H1 (cell line): ENCODE data around the gene RAD50. TPM values are rescaled to one million over a fixed set of nuclear protein-coding genes. Genes with fewer than 3 reads are reported as not detected.

Source experiments
- CTCF ChIA-PET: fragments of 300-600 bp; sonication (Branson Sonifier 250); formaldehyde crosslinking; loops from one replicate; lab custom pipeline; 2021; ENCODE audit not compliant: partially characterized antibody; lab: Charles Lee
- POLR2A ChIA-PET: fragments of 300-600 bp; sonication (Branson Sonifier 250); formaldehyde crosslinking; loops from one replicate; lab custom pipeline; 2021; ENCODE audit warnings: inconsistent platforms; ENCODE audit not compliant: partially characterized antibody; lab: Charles Lee
- DNase-seq, 2 experiments: peaks; one replicate each; pipeline versions ENCODE4 v3.0.0 to v3.0.0-alpha.2; 2010 to 2022; ENCODE audit warnings: low spot score in 2 of 2, low read depth in 1 of 2, mixed read lengths in 1 of 2
- FAIRE-seq: peaks from 2 replicates; lab custom pipeline; 2011; peaks lifted over from hg19 to GRCh38; lab: Jason Lieb, UNC
- H2AFZ ChIP-seq: 2 replicates; pipeline ENCODE4 v1.8.1; 2012; ENCODE audit warnings: low read length, inconsistent platforms
- H2AK5ac ChIP-seq: 2 replicates; pipeline ENCODE4 v1.6.1; 2013; ENCODE audit warnings: low read depth, low read length
- H2BK120ac ChIP-seq: replicated peaks from 2 replicates; pipeline ENCODE3; 2013; ENCODE audit warnings: low read depth, low read length, inconsistent platforms
- H2BK12ac ChIP-seq: 2 replicates; pipeline ENCODE4 v1.6.1; 2013; ENCODE audit warnings: low read depth, low read length
- H2BK15ac ChIP-seq: 2 replicates; pipeline ENCODE4 v1.6.1; 2013; ENCODE audit warnings: low read length
- H2BK20ac ChIP-seq: 2 replicates; pipeline ENCODE4 v1.6.1; 2013; ENCODE audit warnings: low read length
- H2BK5ac ChIP-seq: 2 replicates; pipeline ENCODE4 v1.6.1; 2013; ENCODE audit warnings: low read depth, low read length
- H3K14ac ChIP-seq: 2 replicates; pipeline ENCODE4 v1.6.1; 2013; ENCODE audit warnings: inconsistent platforms; ENCODE audit not compliant: insufficient read length
- H3K18ac ChIP-seq: 2 replicates; pipeline ENCODE4 v1.6.1; 2013; ENCODE audit warnings: low read length; ENCODE audit errors: extremely low read depth
- H3K23ac ChIP-seq: 2 replicates; pipeline ENCODE4 v1.6.1; 2013; ENCODE audit warnings: inconsistent platforms; ENCODE audit not compliant: insufficient read length
- H3K23me2 ChIP-seq: 2 replicates; pipeline ENCODE4 v1.6.1; 2013; ENCODE audit warnings: low read depth, low read length
- H3K27ac ChIP-seq: 2 replicates; pipeline ENCODE4 v1.6.1; 2011; ENCODE audit warnings: low read depth, low read length, inconsistent platforms
- H3K27me3 ChIP-seq, 4 experiments: replicated peaks in 1 of 4; 1 replicate in 1 of 4; 2 replicates in 3 of 4; pipeline versions ENCODE4 v1.6.1 to v1.8.1; 2011 to 2013; ENCODE audit warnings: low read length in 3 of 4, mild to moderate bottlenecking in 3 of 4, inconsistent platforms in 2 of 4, mixed read lengths in 2 of 4, moderate library complexity in 1 of 4; ENCODE audit not compliant: control insufficient read depth in 3 of 4, insufficient read depth in 3 of 4; ENCODE audit errors: extremely low read depth in 1 of 4
- H3K36me3 ChIP-seq, 4 experiments: 2 replicates each; pipeline versions ENCODE4 v1.6.1 to v1.8.1; 2011 to 2013; ENCODE audit warnings: mild to moderate bottlenecking in 4 of 4, low read length in 3 of 4, moderate library complexity in 2 of 4, control low read depth in 1 of 4, inconsistent platforms in 1 of 4; ENCODE audit not compliant: insufficient read depth in 4 of 4, control insufficient read depth in 2 of 4
- H3K4ac ChIP-seq: replicated peaks from 2 replicates; pipeline ENCODE3; 2013; ENCODE audit warnings: low read length, low read depth, mixed read lengths, inconsistent platforms; ENCODE audit not compliant: insufficient read length
- H3K4me1 ChIP-seq, 4 experiments: replicated peaks in 1 of 4; 1 replicate in 1 of 4; 2 replicates in 3 of 4; pipeline versions ENCODE4 v1.6.1 to v1.8.1; 2011 to 2013; ENCODE audit warnings: low read length in 3 of 4, inconsistent platforms in 2 of 4, mixed read lengths in 1 of 4; ENCODE audit not compliant: insufficient read depth in 4 of 4, control insufficient read depth in 3 of 4
- H3K4me2 ChIP-seq, 2 experiments: 2 replicates each; pipeline versions ENCODE4 v1.6.1 to v1.8.1; 2011 to 2013; ENCODE audit warnings: low read depth in 2 of 2, low read length in 2 of 2, control low read depth in 1 of 2, inconsistent platforms in 1 of 2, mild to moderate bottlenecking in 1 of 2; ENCODE audit not compliant: insufficient read depth in 1 of 2
- H3K4me3 ChIP-seq, 4 experiments: fragments of 200-600, 300-600 bp in 1 of 4; sonication (generic), shearing (Covaris generic), sonication (Bioruptor Twin) in 1 of 4; 2 replicates each; pipeline versions ENCODE4 v1.5.1 to v1.8.1; 2011 to 2016; ENCODE audit warnings: low read length in 4 of 4, low read depth in 3 of 4, control low read depth in 2 of 4, inconsistent platforms in 2 of 4, mild to moderate bottlenecking in 2 of 4, mixed read lengths in 1 of 4, moderate library complexity in 1 of 4; ENCODE audit not compliant: insufficient read depth in 2 of 4; ENCODE audit errors: extremely low read depth in 1 of 4
- H3K56ac ChIP-seq: replicated peaks from 2 replicates; pipeline ENCODE3; 2013; ENCODE audit warnings: low read depth, mild to moderate bottlenecking, mixed read lengths, low read length, inconsistent platforms; ENCODE audit not compliant: insufficient read length
- H3K79me1 ChIP-seq: 2 replicates; pipeline ENCODE4 v1.6.1; 2013; ENCODE audit warnings: low read depth, low read length, control low read depth
- H3K79me2 ChIP-seq, 2 experiments: 2 replicates each; pipeline versions ENCODE4 v1.6.1 to v1.8.1; 2012 to 2013; ENCODE audit warnings: low read length in 2 of 2, mild to moderate bottlenecking in 2 of 2, inconsistent platforms in 1 of 2; ENCODE audit not compliant: insufficient read depth in 2 of 2, control insufficient read depth in 1 of 2
- H3K9ac ChIP-seq, 4 experiments: replicated peaks in 1 of 4; 1 replicate in 1 of 4; 2 replicates in 3 of 4; pipeline versions ENCODE4 v1.6.1 to v1.8.1; 2011 to 2013; ENCODE audit warnings: low read depth in 3 of 4, low read length in 3 of 4, control low read depth in 2 of 4, mild to moderate bottlenecking in 2 of 4, moderate library complexity in 2 of 4, inconsistent platforms in 1 of 4; ENCODE audit errors: extremely low read depth in 1 of 4
- H3K9me3 ChIP-seq, 2 experiments: 2 replicates each; pipeline versions ENCODE4 v1.6.1 to v1.8.1; 2012 to 2013; ENCODE audit warnings: mild to moderate bottlenecking in 2 of 2, moderate library complexity in 2 of 2, control low read depth in 1 of 2, inconsistent platforms in 1 of 2, low read depth in 1 of 2, low read length in 1 of 2, mixed read lengths in 1 of 2; ENCODE audit not compliant: insufficient read depth in 2 of 2
- H4K20me1 ChIP-seq, 2 experiments: replicated peaks in 1 of 2; 2 replicates each; pipeline versions ENCODE3 to v1.8.1; 2011 to 2013; ENCODE audit warnings: inconsistent platforms in 2 of 2, low read length in 2 of 2, mild to moderate bottlenecking in 1 of 2; ENCODE audit not compliant: insufficient read depth in 2 of 2, control insufficient read depth in 1 of 2
- H4K5ac ChIP-seq: 2 replicates; pipeline ENCODE4 v1.6.1; 2013; ENCODE audit warnings: low read length, low read depth, mixed read lengths, inconsistent platforms; ENCODE audit not compliant: insufficient read length
- H4K8ac ChIP-seq: 2 replicates; pipeline ENCODE4 v1.8.0; 2013; ENCODE audit warnings: mild to moderate bottlenecking, moderate library complexity, low read length, inconsistent platforms; ENCODE audit not compliant: insufficient read depth; ENCODE audit errors: extremely low read depth
- H4K91ac ChIP-seq: replicated peaks from 2 replicates; pipeline ENCODE3; 2013; ENCODE audit warnings: low read length, mixed read lengths, inconsistent platforms; ENCODE audit not compliant: insufficient read length
- BCL11A ChIP-seq, 2 experiments: IDR thresholded peaks; one replicate each; pipeline ENCODE4 v1.6.1; 2011; ENCODE audit warnings: low read depth in 2 of 2, low read length in 2 of 2, mild to moderate bottlenecking in 2 of 2
- BRCA1 ChIP-seq: IDR thresholded peaks from 2 replicates; pipeline ENCODE4 v1.6.1; 2012; ENCODE audit warnings: low read depth, low read length, improper control_type of control experiment
- HDAC2 ChIP-seq, 2 experiments: fragments of 300-600 bp in 1 of 2; sonication (generic) in 1 of 2; IDR thresholded peaks; 2 replicates each; pipeline ENCODE4 v1.6.1; 2011 to 2012; ENCODE audit warnings: low read depth in 2 of 2, low read length in 2 of 2, mild to moderate bottlenecking in 2 of 2, moderate library complexity in 2 of 2, borderline replicate concordance in 1 of 2, inconsistent platforms in 1 of 2
- JUN ChIP-seq: IDR thresholded peaks from 2 replicates; pipeline ENCODE4 v1.6.1; 2011; ENCODE audit warnings: low read depth, mild to moderate bottlenecking, improper control_type of control experiment, low read length
- KDM5A ChIP-seq: fragments of 200-600 bp; IDR thresholded peaks from 2 replicates; pipeline ENCODE4 v1.7.1; 2012; ENCODE audit warnings: mild to moderate bottlenecking, low read length, inconsistent platforms, mixed read lengths
- MAX ChIP-seq: IDR thresholded peaks from 2 replicates; pipeline ENCODE4 v1.6.1; 2012; ENCODE audit warnings: inconsistent platforms
- NRF1 ChIP-seq: IDR thresholded peaks from 2 replicates; pipeline ENCODE4 v1.6.1; 2011; ENCODE audit warnings: mild to moderate bottlenecking, low read depth, low read length, improper control_type of control experiment
- SIN3A ChIP-seq, 2 experiments: IDR thresholded peaks in 1 of 2; conservative IDR thresholded peaks in 1 of 2; 2 replicates each; pipeline ENCODE4 v1.6.1; 2011 to 2012; ENCODE audit warnings: low read length in 2 of 2, improper control_type of control experiment in 1 of 2, low read depth in 1 of 2, mild to moderate bottlenecking in 1 of 2
- TAF1 ChIP-seq: IDR thresholded peaks from 2 replicates; pipeline ENCODE4 v1.6.1; 2011; ENCODE audit warnings: mild to moderate bottlenecking, low read depth, low read length
- TAF7 ChIP-seq: optimal IDR thresholded peaks from 2 replicates; pipeline ENCODE3; 2011; ENCODE audit warnings: low read depth, mild to moderate bottlenecking, inconsistent platforms, low read length, moderate library complexity, borderline replicate concordance
- TBP ChIP-seq: IDR thresholded peaks from 2 replicates; pipeline ENCODE4 v1.6.1; 2011; ENCODE audit warnings: low read depth, low read length, improper control_type of control experiment
- TEAD4 ChIP-seq: IDR thresholded peaks from 2 replicates; pipeline ENCODE4 v1.6.1; 2012; ENCODE audit warnings: low read depth, low read length, inconsistent platforms, mixed read lengths
- YY1 ChIP-seq: IDR thresholded peaks from 2 replicates; pipeline ENCODE4 v1.6.1; 2011; ENCODE audit warnings: low read depth, mild to moderate bottlenecking, low read length
- WGBS, 2 experiments: shearing (Covaris generic) in 1 of 2; methylation state at CpG; one replicate each; pipeline versions ENCODE4 v1.1.6 to v1.1.7; 2013 to 2015; ENCODE audit warnings: low lambda C conversion rate in 2 of 2, mixed read lengths in 2 of 2, inconsistent platforms in 1 of 2, low coverage in 1 of 2, missing lambda C conversion rate in 1 of 2; ENCODE audit not compliant: insufficient replicate concordance in 2 of 2, insufficient coverage in 1 of 2, insufficient read length in 1 of 2; ENCODE audit errors: extremely low coverage in 1 of 2, missing lambda C conversion rate in 1 of 2; 5-methylcytosine and 5-hydroxymethylcytosine counted together
- polyA plus RNA-seq, 7 experiments: library from polyadenylated mRNA; depleted of rRNA in 3 of 7; stranded (reverse) in 5 of 7; unstranded in 2 of 7; fragments of >200 nt in 5 of 7; fragments of 200-250 nt in 2 of 7; gene quantifications; 1 replicate in 5 of 7; 2 replicates in 1 of 7; 4 replicates in 1 of 7; pipeline versions ENCODE4 v1.2.1 to v1.2.3, GENCODE V29; 2011 to 2013; ENCODE audit warnings: missing spikeins in 2 of 7, mixed read lengths in 2 of 7
- total RNA-seq: library from RNA; stranded (reverse); fragmentation: NEBNext Ultra II Directional; extraction: Animal tissue kit (Norgen Biotek cat#: 25700); gene quantifications from 2 replicates; pipeline ENCODE4 v1.2.1, GENCODE V29; 2021

The RAD50 gene
- total and polyA plus RNA-seq, 2 of the 8 experiments (the other 6 are each of a cell fraction or from before 2014, with no cell fraction given), result 10.1 to 39.4 TPM

GRCh38 chr5:132629230-132629944, 72.6 kb downstream of the RAD50 start:
- H3K4me3 ChIP-seq, result no peak overlapping the region
- H3K79me2 ChIP-seq, result no peaks in the 10 kb centered on the region
- no peak overlapping the region for H3K27ac ChIP-seq
- H4K8ac ChIP-seq, result no peak overlapping the region
- H3K56ac ChIP-seq, result no peak overlapping the region
- no peak overlapping the region for H2BK20ac ChIP-seq
- FAIRE-seq, result no peak
- no peak overlapping the region for H3K9ac ChIP-seq
- ChIA-PET CTCF (interaction anchor here (1.1 kb wide), 1 partner anchor 18 kb away, joined by 4 read pairs; no protein-coding TSS in a partner anchor), POLR2A (no interaction called here)
- no peak for DNase-seq
- H3K23ac ChIP-seq, result no peak overlapping the region
- WGBS, 2 experiments, result 91% methylated on average over 5 of the region's 5 CpGs; no CpG with 5 or more reads in 1 of the 2 experiments
- H2BK12ac ChIP-seq, result no peak overlapping the region
- no peak overlapping the region for H2AK5ac ChIP-seq
- no peaks in the 10 kb centered on the region for H3K9me3 ChIP-seq
- no peak overlapping the region for H3K18ac ChIP-seq
- H3K4me2 ChIP-seq, result no peak overlapping the region
- no peak overlapping the region for H3K14ac ChIP-seq
- H3K4me1 ChIP-seq, result no peaks in the 10 kb centered on the region
- no peaks in the 10 kb centered on the region for H3K79me1 ChIP-seq
- no peak overlapping the region for H2BK5ac ChIP-seq
- H3K36me3 ChIP-seq, result no peaks in the 10 kb centered on the region; a peak in 3 of 8 replicates
- no peaks in the 10 kb centered on the region for H3K23me2 ChIP-seq
- H3K4ac ChIP-seq, result no peak overlapping the region
- H4K5ac ChIP-seq, result no peak overlapping the region
- H4K91ac ChIP-seq, result no peak overlapping the region
- H2AFZ ChIP-seq, result no peak overlapping the region
- no peak overlapping the region for H2BK15ac ChIP-seq
- peaks cover 0 to 1% of the 10 kb centered on the region in 2 experiments for H4K20me1 ChIP-seq
- H2BK120ac ChIP-seq, result no peak overlapping the region
- H3K27me3 ChIP-seq, result no peaks in the 10 kb centered on the region
- no peak for TF ChIP-seq TEAD4
- no peak for TF ChIP-seq TBP
- TF ChIP-seq JUN, result no peak
- no peak for TF ChIP-seq TAF1
- no peak for TF ChIP-seq BRCA1
- no peak for TF ChIP-seq SIN3A (conservative IDR thresholded peaks at IDR 0.05 in 1 of 2, IDR thresholded peaks at IDR 0.05 in 1 of 2; ENCODE audit: low read depth in 1 of 2, low read length in 2 of 2)
- no peak for TF ChIP-seq NRF1
- no peak for TF ChIP-seq HDAC2 (IDR thresholded peaks at IDR 0.05; ENCODE audit: borderline replicate concordance in 1 of 2, low read depth in 2 of 2, low read length in 2 of 2)
- no peak for TF ChIP-seq MAX
- TF ChIP-seq BCL11A (IDR thresholded peaks at IDR 0.05; ENCODE audit: low read depth in 2 of 2, low read length in 2 of 2), result no peak
- TF ChIP-seq TAF7, result no peak
- TF ChIP-seq KDM5A, result no peak
- TF ChIP-seq YY1, result no peak
